K562 (cell line): ENCODE results near the gene GBF1. TPM values are rescaled to one million over a fixed set of nuclear protein-coding genes. Genes with fewer than 3 reads are reported as not detected.
A peak's percentile ranks its signal among the peaks of the same experiment; 100 is the strongest.

Experiments
- BHLHE40 ChIP-seq: IDR thresholded peaks from 2 replicates; pipeline ENCODE4 v1.6.1; 2011; ENCODE audit warnings: low read length, improper control_type of control experiment
- DMBX1 ChIP-seq: fragments of 250-450 bp; sonication (Bioruptor Pico); IDR thresholded peaks from 2 replicates; pipeline ENCODE4 v1.8.0; 2022; ENCODE audit warnings: inconsistent platforms, mild to moderate bottlenecking, moderate library complexity, borderline replicate concordance
- ELF1 ChIP-seq: fragments of 200-800 bp; sonication (Bioruptor generic); IDR thresholded peaks from 2 replicates; pipeline ENCODE4 v1.6.1; 2016; ENCODE audit warnings: missing genetic modification characterization, missing compliant biosample characterization
- KLF10 ChIP-seq: fragments of 250-450 bp; sonication (Bioruptor Pico); IDR thresholded peaks from 2 replicates; pipeline ENCODE4 v1.6.1; 2021; ENCODE audit warnings: matching md5 sums
- PHF8 ChIP-seq: fragments of 200-600 bp; sonication (generic); IDR thresholded peaks from 2 replicates; pipeline ENCODE4 v1.6.1; 2012; ENCODE audit warnings: mixed run types, mild to moderate bottlenecking, inconsistent platforms, low read length, moderate library complexity, borderline replicate concordance
- SRF ChIP-seq, 2 experiments: fragments of 250-450, 450-650 bp in 1 of 2; sonication (Bioruptor Pico) in 1 of 2; sonication (generic) in 1 of 2; formaldehyde crosslinking; IDR thresholded peaks; 2 replicates each; pipeline versions ENCODE4 v1.5.0 to v1.5.1; 2020 to 2022; ENCODE audit warnings: mild to moderate bottlenecking in 1 of 2, missing genetic modification reagents in 1 of 2
- TAF1 ChIP-seq: IDR thresholded peaks from 2 replicates; pipeline ENCODE4 v1.6.1; 2011; ENCODE audit warnings: mild to moderate bottlenecking, low read length, moderate library complexity; ENCODE audit not compliant: insufficient read depth, control insufficient read depth, severe bottlenecking; ENCODE audit errors: extremely low read depth
- TAL1 ChIP-seq: fragments of 450-650 bp; IDR thresholded peaks from 2 replicates; pipeline ENCODE4 v1.6.1; 2016; ENCODE audit warnings: mild to moderate bottlenecking
- ZNF347 ChIP-seq: fragments of 450-650 bp; formaldehyde crosslinking; IDR thresholded peaks from 2 replicates; pipeline ENCODE4 v1.4.0; 2020; ENCODE audit warnings: low read depth, mild to moderate bottlenecking, moderate library complexity
- ZNF445 ChIP-seq: fragments of 250-450 bp; sonication (Bioruptor Pico); IDR thresholded peaks from 2 replicates; pipeline ENCODE4 v1.4.0; 2020; ENCODE audit warnings: low read depth, mild to moderate bottlenecking, moderate library complexity
- ZNF507 ChIP-seq: conservative IDR thresholded peaks from 2 replicates; pipeline ENCODE4 v1.6.1; 2017; ENCODE audit warnings: missing genetic modification characterization, missing compliant biosample characterization
- ZNF589 ChIP-seq: fragments of 200-800 bp; sonication (Bioruptor generic); IDR thresholded peaks from 2 replicates; pipeline ENCODE4 v1.6.1; 2016; ENCODE audit warnings: low read depth, missing genetic modification characterization, missing compliant biosample characterization
- polyA plus RNA-seq, 8 experiments: library from polyadenylated mRNA; depleted of rRNA in 4 of 8; stranded (reverse) in 5 of 8; unstranded in 3 of 8; fragments of >200 nt; fragmentation: Nextera tagmentation in 2 of 8; fragmentation: Illumina TruSeq in 1 of 8; extraction: Ambion mirVana in 2 of 8; extraction: Trizol in 1 of 8; gene quantifications; 2 replicates each; pipeline versions ENCODE4 v1.2.1 to v1.2.3, GENCODE V29; 2011 to 2014; ENCODE audit warnings: inconsistent platforms in 1 of 8, missing spikeins in 1 of 8
- total RNA-seq, 7 experiments: library from RNA; depleted of rRNA in 6 of 7; stranded (reverse); fragments of >200 nt in 6 of 7; fragmentation: Illumina TruSeq in 2 of 7; extraction: Trizol in 2 of 7; gene quantifications; 2 replicates each; pipeline versions ENCODE4 v1.2.1 to v1.2.3, GENCODE V29; 2011 to 2021; ENCODE audit warnings: low replicate concordance in 1 of 7
- TF ChIP-seq, protein P1 (sequence below): fragments of 450-650 bp; IDR thresholded peaks from 2 replicates; pipeline ENCODE4 v1.7.0; 2016; ENCODE audit warnings: borderline replicate concordance
- TF ChIP-seq, protein P2 (sequence below): sonication (generic); formaldehyde crosslinking; IDR thresholded peaks from 2 replicates; pipeline ENCODE4 v1.8.0; 2022; ENCODE audit warnings: mild to moderate bottlenecking, missing genetic modification reagents
- TF ChIP-seq, protein P3 (sequence below), 2 experiments: fragments of 450-650 bp; IDR thresholded peaks; 2 replicates each; pipeline ENCODE4 v1.6.1; 2016; ENCODE audit warnings: mild to moderate bottlenecking in 2 of 2, borderline replicate concordance in 1 of 2, low read depth in 1 of 2, moderate library complexity in 1 of 2

Gene GBF1
- total and polyA plus RNA-seq, 9 of the 15 experiments (the other 6 are each of a cell fraction or from before 2014, with no cell fraction given) = 0.69 to 28.0 (median 10.3) TPM

DNA sequence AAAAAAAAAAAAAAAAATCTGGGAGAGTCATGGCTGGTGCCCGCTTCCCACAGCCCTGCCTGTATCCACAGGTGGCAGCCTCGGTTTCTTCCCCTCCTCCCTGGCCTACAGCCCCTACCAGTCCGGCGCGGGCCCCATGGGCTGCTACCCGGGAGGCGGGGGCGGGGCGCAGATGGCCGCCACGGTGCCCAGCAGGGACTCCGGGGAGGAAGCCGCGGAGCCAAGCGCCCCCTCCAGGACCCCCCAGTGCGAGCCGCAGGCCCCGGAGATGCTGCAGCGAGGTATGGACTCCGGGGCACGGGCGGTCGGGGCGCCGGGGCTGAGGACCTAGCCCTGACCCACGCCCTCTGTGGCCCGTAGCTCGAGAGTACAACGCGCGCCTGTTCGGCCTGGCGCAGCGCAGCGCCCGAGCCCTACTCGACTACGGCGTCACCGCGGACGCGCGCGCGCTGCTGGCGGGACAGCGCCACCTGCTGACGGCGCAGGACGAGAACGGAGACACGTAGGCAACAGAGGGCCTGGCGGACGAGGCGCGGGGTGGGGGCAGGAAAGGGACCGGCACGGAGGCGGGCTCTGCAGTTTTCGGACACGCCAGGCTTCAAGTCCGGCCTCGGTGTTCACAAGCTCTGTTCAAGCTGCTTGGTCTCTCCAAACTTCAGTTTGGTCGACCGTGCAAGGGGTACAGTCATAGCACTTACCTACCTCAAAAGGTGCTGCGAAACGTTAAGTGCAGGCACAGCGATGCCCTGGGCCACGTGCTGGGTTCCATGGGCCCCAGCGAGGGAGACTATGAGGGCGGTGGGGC is 154.1 kb downstream of the GBF1 start (continued):
- TF ChIP-seq ZNF347 (CRISPR knock-in tag) (no peak), TAF1 (peak; percentile 24), BHLHE40 (peak; percentile 32; the same call in 1 of the 2 replicates), KLF10 (CRISPR knock-in tag) (no peak), PHF8 (peak; percentile 53; the same call in 1 of the 2 replicates), ZNF589 (peak; percentile 21; the same call in 1 of the 2 replicates), ZNF507 (tag) (no peak), SRF (CRISPR knock-in tag; IDR thresholded peaks at IDR 0.05) (no peak), ZNF445 (CRISPR knock-in tag) (no peak), DMBX1 (CRISPR knock-in tag) (no peak), ELF1 (no peak), TAL1 (no peak)
- TF ChIP-seq, protein P1, sequence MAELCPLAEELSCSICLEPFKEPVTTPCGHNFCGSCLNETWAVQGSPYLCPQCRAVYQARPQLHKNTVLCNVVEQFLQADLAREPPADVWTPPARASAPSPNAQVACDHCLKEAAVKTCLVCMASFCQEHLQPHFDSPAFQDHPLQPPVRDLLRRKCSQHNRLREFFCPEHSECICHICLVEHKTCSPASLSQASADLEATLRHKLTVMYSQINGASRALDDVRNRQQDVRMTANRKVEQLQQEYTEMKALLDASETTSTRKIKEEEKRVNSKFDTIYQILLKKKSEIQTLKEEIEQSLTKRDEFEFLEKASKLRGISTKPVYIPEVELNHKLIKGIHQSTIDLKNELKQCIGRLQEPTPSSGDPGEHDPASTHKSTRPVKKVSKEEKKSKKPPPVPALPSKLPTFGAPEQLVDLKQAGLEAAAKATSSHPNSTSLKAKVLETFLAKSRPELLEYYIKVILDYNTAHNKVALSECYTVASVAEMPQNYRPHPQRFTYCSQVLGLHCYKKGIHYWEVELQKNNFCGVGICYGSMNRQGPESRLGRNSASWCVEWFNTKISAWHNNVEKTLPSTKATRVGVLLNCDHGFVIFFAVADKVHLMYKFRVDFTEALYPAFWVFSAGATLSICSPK = no peak
- TF ChIP-seq, protein P2, sequence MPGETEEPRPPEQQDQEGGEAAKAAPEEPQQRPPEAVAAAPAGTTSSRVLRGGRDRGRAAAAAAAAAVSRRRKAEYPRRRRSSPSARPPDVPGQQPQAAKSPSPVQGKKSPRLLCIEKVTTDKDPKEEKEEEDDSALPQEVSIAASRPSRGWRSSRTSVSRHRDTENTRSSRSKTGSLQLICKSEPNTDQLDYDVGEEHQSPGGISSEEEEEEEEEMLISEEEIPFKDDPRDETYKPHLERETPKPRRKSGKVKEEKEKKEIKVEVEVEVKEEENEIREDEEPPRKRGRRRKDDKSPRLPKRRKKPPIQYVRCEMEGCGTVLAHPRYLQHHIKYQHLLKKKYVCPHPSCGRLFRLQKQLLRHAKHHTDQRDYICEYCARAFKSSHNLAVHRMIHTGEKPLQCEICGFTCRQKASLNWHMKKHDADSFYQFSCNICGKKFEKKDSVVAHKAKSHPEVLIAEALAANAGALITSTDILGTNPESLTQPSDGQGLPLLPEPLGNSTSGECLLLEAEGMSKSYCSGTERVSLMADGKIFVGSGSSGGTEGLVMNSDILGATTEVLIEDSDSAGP = no peak
- TF ChIP-seq, protein P3, sequence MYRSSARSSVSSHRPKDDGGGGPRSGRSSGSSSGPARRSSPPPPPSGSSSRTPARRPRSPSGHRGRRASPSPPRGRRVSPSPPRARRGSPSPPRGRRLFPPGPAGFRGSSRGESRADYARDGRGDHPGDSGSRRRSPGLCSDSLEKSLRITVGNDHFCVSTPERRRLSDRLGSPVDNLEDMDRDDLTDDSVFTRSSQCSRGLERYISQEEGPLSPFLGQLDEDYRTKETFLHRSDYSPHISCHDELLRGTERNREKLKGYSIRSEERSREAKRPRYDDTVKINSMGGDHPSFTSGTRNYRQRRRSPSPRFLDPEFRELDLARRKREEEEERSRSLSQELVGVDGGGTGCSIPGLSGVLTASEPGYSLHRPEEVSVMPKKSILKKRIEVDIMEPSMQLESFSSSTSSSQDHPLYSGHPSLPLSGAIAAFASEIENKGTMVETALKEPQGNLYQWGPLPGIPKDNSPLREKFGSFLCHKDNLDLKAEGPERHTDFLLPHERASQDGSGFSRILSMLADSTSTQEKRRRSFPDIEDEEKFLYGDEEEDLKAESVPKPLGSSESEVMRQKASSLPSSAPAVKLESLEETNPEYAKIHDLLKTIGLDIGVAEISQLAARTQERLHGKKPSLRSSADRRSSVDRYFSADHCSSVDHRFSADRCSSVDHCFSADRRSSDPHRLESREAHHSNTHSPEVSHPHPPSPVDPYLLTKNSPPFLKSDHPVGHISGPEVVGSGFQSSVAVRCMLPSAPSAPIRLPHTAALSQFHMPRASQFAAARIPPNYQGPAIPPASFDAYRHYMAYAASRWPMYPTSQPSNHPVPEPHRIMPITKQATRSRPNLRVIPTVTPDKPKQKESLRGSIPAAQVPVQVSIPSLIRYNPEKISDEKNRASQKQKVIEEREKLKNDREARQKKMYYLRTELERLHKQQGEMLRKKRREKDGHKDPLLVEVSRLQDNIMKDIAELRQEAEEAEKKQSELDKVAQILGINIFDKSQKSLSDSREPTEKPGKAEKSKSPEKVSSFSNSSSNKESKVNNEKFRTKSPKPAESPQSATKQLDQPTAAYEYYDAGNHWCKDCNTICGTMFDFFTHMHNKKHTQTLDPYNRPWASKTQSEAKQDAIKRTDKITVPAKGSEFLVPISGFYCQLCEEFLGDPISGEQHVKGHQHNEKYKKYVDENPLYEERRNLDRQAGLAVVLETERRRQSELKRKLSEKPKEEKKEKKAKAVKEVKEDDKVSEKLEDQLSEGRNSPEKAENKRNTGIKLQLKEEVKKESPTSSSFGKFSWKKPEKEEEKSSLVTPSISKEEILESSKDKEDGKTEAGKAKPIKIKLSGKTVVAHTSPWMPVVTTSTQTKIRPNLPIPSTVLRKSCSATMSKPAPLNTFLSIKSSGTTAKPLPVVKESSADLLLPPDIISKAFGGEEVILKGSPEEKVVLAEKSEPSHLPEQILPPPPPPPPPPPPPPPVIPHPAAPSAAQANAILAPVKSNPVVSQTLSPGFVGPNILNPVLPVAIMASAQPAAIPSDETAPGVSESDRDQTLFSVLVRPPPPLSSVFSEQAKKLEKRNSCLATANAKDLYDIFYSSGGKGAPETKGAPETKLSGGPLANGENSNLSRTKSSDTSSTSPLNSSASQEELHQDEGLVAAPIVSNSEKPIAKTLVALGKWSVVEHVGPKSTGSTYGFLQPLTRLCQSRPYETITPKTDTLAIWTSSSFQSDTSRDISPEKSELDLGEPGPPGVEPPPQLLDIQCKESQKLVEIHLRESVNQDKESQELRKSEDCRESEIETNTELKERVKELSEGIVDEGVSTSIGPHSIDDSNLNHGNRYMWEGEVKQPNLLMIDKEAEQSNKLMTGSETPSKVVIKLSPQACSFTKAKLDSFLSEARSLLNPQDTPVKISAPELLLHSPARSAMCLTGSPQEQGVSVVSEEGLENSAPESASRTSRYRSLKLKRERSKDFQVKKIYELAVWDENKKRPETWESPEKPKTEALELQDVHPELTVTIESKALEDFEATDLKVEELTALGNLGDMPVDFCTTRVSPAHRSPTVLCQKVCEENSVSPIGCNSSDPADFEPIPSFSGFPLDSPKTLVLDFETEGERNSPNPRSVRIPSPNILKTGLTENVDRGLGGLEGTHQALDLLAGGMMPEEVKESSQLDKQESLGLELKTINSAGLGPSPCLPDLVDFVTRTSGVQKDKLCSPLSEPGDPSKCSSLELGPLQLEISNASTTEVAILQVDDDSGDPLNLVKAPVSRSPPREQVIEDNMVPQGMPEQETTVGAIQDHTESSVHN (IDR thresholded peaks at IDR 0.05; ENCODE audit: borderline replicate concordance in 1 of 2, low read depth in 1 of 2) = no peak
